Keratinocyte (primary cell): ENCODE results near the gene MOCS1. TPM values are rescaled to one million over a fixed set of nuclear protein-coding genes. Genes with fewer than 3 reads are reported as not detected.

Experiments
- DNase-seq: peaks from one replicate; pipeline ENCODE4 v3.0.0-alpha.2; 2011; ENCODE audit warnings: low read depth, missing footprints, low spot score
- FAIRE-seq: peaks from 2 replicates; lab custom pipeline; 2011; peaks lifted over from hg19 to GRCh38; lab: Jason Lieb, UNC
- H2AFZ ChIP-seq: 2 replicates; pipeline ENCODE4 v1.6.0; 2012; ENCODE audit warnings: low read length, control low read depth, inconsistent platforms; ENCODE audit not compliant: control insufficient read depth
- H3K27ac ChIP-seq: 2 replicates; pipeline ENCODE4 v1.5.1; 2011; ENCODE audit warnings: low read length; ENCODE audit not compliant: control insufficient read depth, insufficient read depth
- H3K27me3 ChIP-seq: 3 replicates; pipeline ENCODE4 v1.6.0; 2011; ENCODE audit warnings: low read length; ENCODE audit not compliant: control insufficient read depth, insufficient read depth; ENCODE audit errors: extremely low read depth
- H3K36me3 ChIP-seq, 2 experiments: 2 replicates in 1 of 2; 3 replicates in 1 of 2; pipeline ENCODE4 v1.5.1; 2011; ENCODE audit warnings: low read length in 2 of 2, mild to moderate bottlenecking in 1 of 2; ENCODE audit not compliant: control insufficient read depth in 2 of 2, insufficient read depth in 2 of 2; ENCODE audit errors: extremely low read depth in 1 of 2
- H3K4me1 ChIP-seq: 3 replicates; pipeline ENCODE4 v1.5.1; 2011; ENCODE audit warnings: low read length; ENCODE audit not compliant: control insufficient read depth, insufficient read depth; ENCODE audit errors: extremely low read depth
- H3K4me2 ChIP-seq: 3 replicates; pipeline ENCODE4 v1.6.0; 2011; ENCODE audit warnings: low read depth, low read length; ENCODE audit not compliant: control insufficient read depth, insufficient read depth; ENCODE audit errors: extremely low read depth
- H3K4me3 ChIP-seq, 3 experiments: fragments of 200-600 bp in 1 of 3; sonication (generic) in 1 of 3; 2 replicates in 2 of 3; 3 replicates in 1 of 3; pipeline ENCODE4 v1.5.1; 2011 to 2016; ENCODE audit warnings: low read length in 3 of 3, mild to moderate bottlenecking in 3 of 3, control low read depth in 2 of 3, inconsistent platforms in 1 of 3, low read depth in 1 of 3, mixed read lengths in 1 of 3, mixed run types in 1 of 3, moderate library complexity in 1 of 3; ENCODE audit not compliant: control insufficient read depth in 2 of 3, insufficient read depth in 2 of 3; ENCODE audit errors: extremely low read depth in 1 of 3
- H3K79me2 ChIP-seq: 2 replicates; pipeline ENCODE4 v1.6.0; 2012; ENCODE audit warnings: low read length; ENCODE audit not compliant: control insufficient read depth, insufficient read depth
- H3K9ac ChIP-seq: 3 replicates; pipeline ENCODE4 v1.6.0; 2011; ENCODE audit warnings: low read length; ENCODE audit not compliant: control insufficient read depth, insufficient read depth; ENCODE audit errors: extremely low read depth
- H3K9me1 ChIP-seq: 3 replicates; pipeline ENCODE4 v1.6.0; 2011; ENCODE audit warnings: low read length; ENCODE audit not compliant: control insufficient read depth, insufficient read depth; ENCODE audit errors: extremely low read depth
- H3K9me3 ChIP-seq: 2 replicates; pipeline ENCODE4 v1.5.1; 2012; ENCODE audit warnings: low read depth, low read length; ENCODE audit not compliant: control insufficient read depth
- H4K20me1 ChIP-seq: 3 replicates; pipeline ENCODE4 v1.6.0; 2011; ENCODE audit warnings: low read length; ENCODE audit not compliant: control insufficient read depth, insufficient read depth; ENCODE audit errors: extremely low read depth
- CTCF ChIP-seq, 3 experiments: IDR thresholded peaks in 1 of 3; conservative IDR thresholded peaks in 1 of 3; optimal IDR thresholded peaks in 1 of 3; 2 replicates in 2 of 3; 3 replicates in 1 of 3; pipeline versions ENCODE3 to v1.5.1; 2011; ENCODE audit warnings: low read length in 3 of 3, mild to moderate bottlenecking in 3 of 3, moderate library complexity in 2 of 3, control low read depth in 1 of 3, inconsistent platforms in 1 of 3; ENCODE audit not compliant: insufficient read depth in 2 of 3; ENCODE audit errors: extremely low read depth in 1 of 3
- EZH2 ChIP-seq: IDR thresholded peaks from one replicate; pipeline ENCODE4 v1.6.1; 2012; ENCODE audit warnings: inconsistent platforms, mild to moderate bottlenecking, low read length, moderate library complexity
- dilution Hi-C: fragments of 300-500 bp; cut with MboI; formaldehyde crosslinking; loops from one replicate; pipeline ENCODE4 v1.7.0; 2020; ENCODE audit warnings: low sequenced_read_pairs; ENCODE audit not compliant: extremely low pct_ligation_motif_present
- polyA plus RNA-seq, 5 experiments: library from polyadenylated mRNA; depleted of rRNA in 3 of 5; stranded (reverse) in 3 of 5; stranded (forward) in 1 of 5; unstranded in 1 of 5; fragments of >200 nt; gene quantifications; 1 replicate in 1 of 5; 2 replicates in 3 of 5; 3 replicates in 1 of 5; pipeline versions ENCODE4 v1.2.1 to v1.2.3, GENCODE V29; 2011 to 2012; ENCODE audit warnings: missing spikeins in 2 of 5, low read depth in 1 of 5, low replicate concordance in 1 of 5

The MOCS1 gene
- polyA plus RNA-seq, 1 donor (not counting 4 experiments of a cell fraction or from before 2014, with no cell fraction given): 2.2 TPM

DNA sequence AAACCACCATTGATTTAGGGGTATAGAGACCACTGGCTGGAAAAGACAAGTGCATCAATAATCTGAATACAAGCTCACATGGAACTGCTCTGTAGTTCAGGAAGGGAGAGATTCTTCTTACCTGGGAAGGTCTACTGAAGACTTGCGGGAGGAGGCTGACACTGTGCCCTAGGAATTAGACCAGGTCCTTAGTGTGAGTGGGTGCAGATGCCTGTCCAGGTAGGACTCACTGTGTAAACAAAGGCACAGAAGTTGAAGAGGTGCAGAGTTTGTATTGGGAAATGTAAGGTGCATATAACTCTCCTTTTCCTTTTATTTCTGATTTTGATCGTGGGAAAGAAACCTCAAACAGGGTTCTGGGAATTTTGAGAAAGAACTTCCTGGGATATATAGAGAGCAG, 75.2 kb downstream of the MOCS1 start:
- Histone ChIP-seq H3K27ac (no peak overlapping the region), H3K9me3 (no peaks in the 10 kb centered on the region), H2AFZ (no peak overlapping the region), H3K27me3 (no peaks in the 10 kb centered on the region), H3K79me2 (no peaks in the 10 kb centered on the region), H3K9ac (no peak overlapping the region), H3K36me3 (no peaks in the 10 kb centered on the region), H3K4me2 (no peak overlapping the region), H4K20me1 (no peaks in the 10 kb centered on the region), H3K9me1 (no peaks in the 10 kb centered on the region), H3K4me1 (no peaks in the 10 kb centered on the region), H3K4me3 (no peak overlapping the region)
- dilution Hi-C loops: no loop called here
- no peak for DNase-seq
- FAIRE-seq: no peak
- TF ChIP-seq EZH2: no peak
- TF ChIP-seq CTCF (optimal IDR thresholded peaks at IDR 0.05 in 1 of 3, IDR thresholded peaks at IDR 0.05 in 1 of 3, conservative IDR thresholded peaks at IDR 0.05 in 1 of 3; ENCODE audit: extremely low read depth in 1 of 3, insufficient read depth in 2 of 3, low read length in 3 of 3): no peak

- Histone ChIP-seq H3K9me1 (no peaks in the 10 kb centered on the region), H3K4me1 (no peaks in the 10 kb centered on the region), H3K27me3 (no peaks in the 10 kb centered on the region), H3K4me3 (no peak overlapping the region), H3K4me2 (no peak overlapping the region), H3K9me3 (no peaks in the 10 kb centered on the region), H3K36me3 (no peaks in the 10 kb centered on the region), H3K9ac (no peak overlapping the region), H3K27ac (no peak overlapping the region), H3K79me2 (no peaks in the 10 kb centered on the region), H2AFZ (no peak overlapping the region), H4K20me1 (no peaks in the 10 kb centered on the region)
- FAIRE-seq: no peak
- dilution Hi-C loops: no loop called here
- TF ChIP-seq EZH2: no peak
- DNase-seq: no peak
Observed at GRCh38 chr6:39855356-39855995, 78.8 kb downstream of the MOCS1 start.

Other genes starting within 250 kb of the MOCS1 start
- 0.09 to 0.14 TPM in 2 of 3 replicates, not detected in the other for gene KIF6, start 209.1 kb downstream of the MOCS1 start, polyA plus RNA-seq
- 0.01 TPM in 1 of 3 replicates, not detected in the others for gene DAAM2, start 142.1 kb downstream of the MOCS1 start, polyA plus RNA-seq